Middle frontal gyrus (tissue), 1 donor: ENCODE measurements around the gene ELMOD3.
"Not testable (repeated sequence)": the region's sequence is repeated elsewhere in the genome, so short reads cannot be mapped to it uniquely, and the experiment has no call there.

Experiments used
- DNase-seq: peaks from one replicate; pipeline ENCODE4 v3.0.0-alpha.2; 2015; ENCODE audit warnings: low spot score; ENCODE audit errors: extremely low spot score

Gene ELMOD3

GRCh38 chr2:85371045-85371444 is 16.5 kb downstream of the ELMOD3 start:
- no peak for DNase-seq

- DNase-seq: no peak
Observed at GRCh38 chr2:85376291-85377065, 21.9 kb downstream of the ELMOD3 start.

- DNase-seq: no peak
Observed at GRCh38 chr2:85377083-85377482, 22.5 kb downstream of the ELMOD3 start.

- no peak for DNase-seq
Observed at GRCh38 chr2:85378257-85378656, 23.7 kb downstream of the ELMOD3 start.

GRCh38 chr2:85380048-85380447 is 25.5 kb downstream of the ELMOD3 start:
- no peak for DNase-seq

- not testable (repeated sequence) for DNase-seq
Observed at GRCh38 chr2:85383151-85383550, 28.6 kb downstream of the ELMOD3 start.

GRCh38 chr2:85383850-85384249 is 29.3 kb downstream of the ELMOD3 start:
- DNase-seq: no peak

GRCh38 chr2:85385746-85386145 is 31.2 kb downstream of the ELMOD3 start:
- DNase-seq: no peak

GRCh38 chr2:85387754-85388153 is 33.2 kb downstream of the ELMOD3 start:
- no peak for DNase-seq

GRCh38 chr2:85388878-85389538 is 34.4 kb downstream of the ELMOD3 start:
- no peak for DNase-seq

- no peak for DNase-seq
Observed at GRCh38 chr2:85390941-85391669, 36.5 kb downstream of the ELMOD3 start.

GRCh38 chr2:85393836-85394235 is 39.3 kb downstream of the ELMOD3 start:
- DNase-seq: no peak

- DNase-seq: peak; percentile 33
Observed at GRCh38 chr2:85394261-85394681, 39.7 kb downstream of the ELMOD3 start.

GRCh38 chr2:85394976-85395375 is 40.4 kb downstream of the ELMOD3 start:
- no peak for DNase-seq

GRCh38 chr2:85395912-85396475 is 41.4 kb downstream of the ELMOD3 start:
- DNase-seq: no peak

- no peak for DNase-seq
Observed at GRCh38 chr2:85396531-85397470, 42.2 kb downstream of the ELMOD3 start.

- DNase-seq: no peak
Observed at GRCh38 chr2:85397925-85398331, 43.4 kb downstream of the ELMOD3 start.

- DNase-seq: no peak
Observed at GRCh38 chr2:85398426-85399182, 44.0 kb downstream of the ELMOD3 start.

GRCh38 chr2:85399183-85399455 is 44.5 kb downstream of the ELMOD3 start:
- no peak for DNase-seq

GRCh38 chr2:85400023-85400422 is 45.5 kb downstream of the ELMOD3 start:
- DNase-seq: no peak
